Ovary (tissue), 3 donors: ENCODE measurements around the gene OPN3.

Experiments used
- EP300 ChIP-seq: sonication (generic); formaldehyde crosslinking; IDR thresholded peaks from one replicate; pipeline ENCODE4 v1.6.1; 2017; ENCODE audit warnings: antibody characterized with exemption
- POLR2A ChIP-seq: fragments of 450-650 bp; IDR thresholded peaks from one replicate; pipeline ENCODE4 v1.6.1; 2017; ENCODE audit warnings: antibody characterized with exemption, mild to moderate bottlenecking, moderate library complexity
- TF ChIP-seq, protein P1 (sequence below), 3 donors: fragments of 450-650 bp in 2 of 3; fragments of 200-600 bp in 1 of 3; IDR thresholded peaks; one replicate each; pipeline versions ENCODE4 v1.5.1 to v1.8.0; 2016 to 2022; ENCODE audit warnings: antibody characterized with exemption in 3 of 3, mild to moderate bottlenecking in 1 of 3
- donor health status: DM: no; HTN: no; CAD: no.

DNA sequence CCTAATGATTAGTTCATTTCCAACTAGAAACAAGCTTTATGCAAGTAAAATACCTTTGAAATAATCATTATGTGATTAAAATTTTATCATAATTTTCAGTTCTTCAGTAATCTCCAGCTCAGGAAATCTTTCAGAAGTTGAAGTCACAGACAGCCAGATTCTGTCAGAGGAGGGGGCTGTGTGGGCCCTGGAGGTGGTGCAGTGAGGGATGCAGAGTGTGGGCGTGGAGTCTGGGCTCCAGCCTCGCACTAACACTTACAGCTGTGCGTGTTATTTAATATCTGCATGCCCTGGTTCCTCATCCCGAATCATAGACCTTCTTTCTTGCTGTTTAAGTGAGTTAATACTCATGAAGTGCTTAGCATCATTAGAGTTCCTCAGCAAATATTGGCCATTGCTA is 35.8 kb upstream of the OPN3 start:
- TF ChIP-seq, protein P1, sequence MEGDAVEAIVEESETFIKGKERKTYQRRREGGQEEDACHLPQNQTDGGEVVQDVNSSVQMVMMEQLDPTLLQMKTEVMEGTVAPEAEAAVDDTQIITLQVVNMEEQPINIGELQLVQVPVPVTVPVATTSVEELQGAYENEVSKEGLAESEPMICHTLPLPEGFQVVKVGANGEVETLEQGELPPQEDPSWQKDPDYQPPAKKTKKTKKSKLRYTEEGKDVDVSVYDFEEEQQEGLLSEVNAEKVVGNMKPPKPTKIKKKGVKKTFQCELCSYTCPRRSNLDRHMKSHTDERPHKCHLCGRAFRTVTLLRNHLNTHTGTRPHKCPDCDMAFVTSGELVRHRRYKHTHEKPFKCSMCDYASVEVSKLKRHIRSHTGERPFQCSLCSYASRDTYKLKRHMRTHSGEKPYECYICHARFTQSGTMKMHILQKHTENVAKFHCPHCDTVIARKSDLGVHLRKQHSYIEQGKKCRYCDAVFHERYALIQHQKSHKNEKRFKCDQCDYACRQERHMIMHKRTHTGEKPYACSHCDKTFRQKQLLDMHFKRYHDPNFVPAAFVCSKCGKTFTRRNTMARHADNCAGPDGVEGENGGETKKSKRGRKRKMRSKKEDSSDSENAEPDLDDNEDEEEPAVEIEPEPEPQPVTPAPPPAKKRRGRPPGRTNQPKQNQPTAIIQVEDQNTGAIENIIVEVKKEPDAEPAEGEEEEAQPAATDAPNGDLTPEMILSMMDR (IDR thresholded peaks at IDR 0.05): no peak
- no peak for TF ChIP-seq EP300
- no peak for TF ChIP-seq POLR2A
